Nephron (organoid): ENCODE measurements around the gene SMC6.

Experiments used
- H3K27ac Mint-ChIP-seq, 3 experiments: 2 replicates each; pipeline ENCODE4 v1.8.0; 2020; ENCODE audit warnings: mixed read lengths in 3 of 3, mild to moderate bottlenecking in 2 of 3, moderate library complexity in 1 of 3
- H3K27me3 Mint-ChIP-seq: 2 replicates; pipeline ENCODE4 v1.8.0; 2021; ENCODE audit warnings: low read depth, mild to moderate bottlenecking, moderate library complexity, mixed read lengths
- H3K36me3 Mint-ChIP-seq: 2 replicates; pipeline ENCODE4 v1.8.0; 2020; ENCODE audit warnings: low read depth, mixed read lengths
- H3K4me1 Mint-ChIP-seq: 2 replicates; pipeline ENCODE4 v1.8.0; 2020; ENCODE audit warnings: mixed read lengths
- H3K4me3 Mint-ChIP-seq, 3 experiments: 2 replicates each; pipeline ENCODE4 v1.8.0; 2020; ENCODE audit warnings: mild to moderate bottlenecking in 3 of 3, mixed read lengths in 3 of 3, moderate library complexity in 2 of 3
- H3K9me3 Mint-ChIP-seq: 2 replicates; pipeline ENCODE4 v1.8.0; 2020; ENCODE audit warnings: mixed read lengths
- CTCF ChIP-seq, 3 experiments: fragments of 200-600 bp; sonication (generic); IDR thresholded peaks; one replicate each; pipeline ENCODE4 v1.5.0; 2021; ENCODE audit warnings: antibody characterized with exemption in 3 of 3; ENCODE audit not compliant: unreplicated experiment in 3 of 3

The SMC6 gene

GRCh38 chr2:17646081-17646554 lies 107.5 kb downstream of the SMC6 start:
- Mint-ChIP-seq H3K9me3 (no peaks in the 10 kb centered on the region), H3K27ac (peak overlapping the region in 2 of 3 experiments; percentile 2 to 8), H3K36me3 (peaks cover 8% of the 10 kb centered on the region), H3K4me1 (peaks cover 23% of the 10 kb centered on the region), H3K27me3 (no peaks in the 10 kb centered on the region), H3K4me3 (no peak overlapping the region)
- peak; percentile 70 to 77 (median 74) for TF ChIP-seq CTCF (IDR thresholded peaks at IDR 0.05; ENCODE audit: unreplicated experiment in 3 of 3)

- H3K27ac Mint-ChIP-seq = peak overlapping the region in 2 of 3 experiments; percentile 17 to 24
- H3K27me3 Mint-ChIP-seq = no peaks in the 10 kb centered on the region
- H3K9me3 Mint-ChIP-seq = no peaks in the 10 kb centered on the region
- no peak overlapping the region for H3K4me3 Mint-ChIP-seq
- peaks cover 23% of the 10 kb centered on the region for H3K4me1 Mint-ChIP-seq
- peaks cover 3% of the 10 kb centered on the region for H3K36me3 Mint-ChIP-seq
- no peak for TF ChIP-seq CTCF (IDR thresholded peaks at IDR 0.05; ENCODE audit: unreplicated experiment in 3 of 3)
Observed at GRCh38 chr2:17644997-17645720, 108.5 kb downstream of the SMC6 start.

- H3K27ac Mint-ChIP-seq = no peak overlapping the region
- H3K27me3 Mint-ChIP-seq = peaks cover 3% of the 10 kb centered on the region
- H3K4me1 Mint-ChIP-seq = peaks cover 23% of the 10 kb centered on the region
- no peaks in the 10 kb centered on the region for H3K9me3 Mint-ChIP-seq
- H3K36me3 Mint-ChIP-seq = no peaks in the 10 kb centered on the region
- no peak overlapping the region for H3K4me3 Mint-ChIP-seq
- TF ChIP-seq CTCF (IDR thresholded peaks at IDR 0.05; ENCODE audit: unreplicated experiment in 3 of 3) = no peak
Observed at GRCh38 chr2:17643031-17643615, 110.5 kb downstream of the SMC6 start.

- H3K4me1 Mint-ChIP-seq = peaks cover 32% of the 10 kb centered on the region
- no peaks in the 10 kb centered on the region for H3K9me3 Mint-ChIP-seq
- no peak overlapping the region for H3K4me3 Mint-ChIP-seq
- no peak overlapping the region for H3K27ac Mint-ChIP-seq
- peaks cover 3% of the 10 kb centered on the region for H3K27me3 Mint-ChIP-seq
- TF ChIP-seq CTCF (IDR thresholded peaks at IDR 0.05; ENCODE audit: unreplicated experiment in 3 of 3) = no peak
- no peaks in the 10 kb centered on the region for H3K36me3 Mint-ChIP-seq
Observed at GRCh38 chr2:17640406-17640805, 113.2 kb downstream of the SMC6 start.

GRCh38 chr2:17638196-17638743 lies 115.3 kb downstream of the SMC6 start:
- Mint-ChIP-seq H3K27me3 (peaks cover 3% of the 10 kb centered on the region), H3K27ac (peak overlapping the region in 1 of 3 experiments; percentile 48), H3K9me3 (no peaks in the 10 kb centered on the region), H3K4me1 (peaks cover 36% of the 10 kb centered on the region), H3K4me3 (no peak overlapping the region), H3K36me3 (no peaks in the 10 kb centered on the region)
- no peak for TF ChIP-seq CTCF (IDR thresholded peaks at IDR 0.05; ENCODE audit: unreplicated experiment in 3 of 3)
